ENCODE data around the gene DOHH. TPM values are rescaled to one million over a fixed set of nuclear protein-coding genes. Genes with fewer than 3 reads are reported as not detected.

Gene DOHH
- total and polyA plus RNA-seq, 2 donors (not counting 3 experiments of a cell fraction or from before 2014, with no cell fraction given) = 8.7 to 15.2 TPM

- H3K4me1 ChIP-seq (ENCODE audit: control insufficient read depth, extremely low read depth, insufficient read depth, low read length) = no peaks in the 10 kb centered on the region
- H3K36me3 ChIP-seq (ENCODE audit: control insufficient read depth in 2 of 2, extremely low read depth in 1 of 2, insufficient read depth in 2 of 2, low read length in 2 of 2) = peaks cover 0 to 49% of the 10 kb centered on the region in 2 experiments
- H3K27me3 ChIP-seq (ENCODE audit: control insufficient read depth in 2 of 2, insufficient read depth in 2 of 2, low read length in 2 of 2) = no peaks in the 10 kb centered on the region
- no peak overlapping the region for H2AFZ ChIP-seq (ENCODE audit: low read depth, low read length)
- H3K79me2 ChIP-seq (ENCODE audit: control insufficient read depth, insufficient read depth, low read length) = peaks cover 27% of the 10 kb centered on the region
- no peak overlapping the region for H3K27ac ChIP-seq (ENCODE audit: insufficient read depth, low read depth, low read length)
- no peaks in the 10 kb centered on the region for H3K9me3 ChIP-seq (replicated peaks; ENCODE audit: control insufficient read depth, insufficient read depth, low read length)
- no peaks in the 10 kb centered on the region for H4K20me1 ChIP-seq (replicated peaks; ENCODE audit: control insufficient read depth, extremely low read depth, insufficient read depth, low read length)
- POLR2A ChIA-PET = no interaction called here
- no TSS peak for BruUV-seq (replicated peaks)
- H3K9ac ChIP-seq (replicated peaks; ENCODE audit: extremely low read depth, insufficient read depth, low read length) = no peak overlapping the region
- CTCF ChIA-PET = no interaction called here
- FAIRE-seq (no peak), DNase-seq (ENCODE audit: low read depth, low spot score) (no peak)
- intact Hi-C loops (cut with micrococcal nuclease) (no loop called here), dilution Hi-C loops (cut with MboI; ENCODE audit: extremely low pct_ligation_motif_present, low sequenced_read_pairs) (no loop called here)
- H3K4me3 ChIP-seq (replicated peaks in 1 of 3; ENCODE audit: insufficient read depth in 1 of 3, low read depth in 1 of 3, low read length in 3 of 3) = no peak overlapping the region
- H3K9me1 ChIP-seq (replicated peaks; ENCODE audit: control insufficient read depth, extremely low read depth, insufficient read depth, low read length) = no peaks in the 10 kb centered on the region
- TF ChIP-seq EZH2 (IDR thresholded peaks at IDR 0.05; ENCODE audit: borderline replicate concordance, low read depth, low read length, severe bottlenecking) = no peak
- no peak for TF ChIP-seq JUN (IDR thresholded peaks at IDR 0.05; ENCODE audit: borderline replicate concordance, insufficient read depth, insufficient read length, low read depth)
- TF ChIP-seq MAX (IDR thresholded peaks at IDR 0.05; ENCODE audit: insufficient read depth, insufficient read length) = no peak
- no peak for TF ChIP-seq CTCF (IDR thresholded peaks at IDR 0.05; ENCODE audit: extremely low read depth in 1 of 2, insufficient read depth in 1 of 2, low read depth in 1 of 2, low read length in 2 of 2)
- H3K4me2 ChIP-seq (ENCODE audit: insufficient read depth, low read length) = no peak overlapping the region
Observed at GRCh38 chr19:3524078-3524842, 23.8 kb upstream of the DOHH start.

All from endothelial cell of umbilical vein (primary cell).